Esophagus muscularis mucosa (tissue), 3 donors: Measurements from ENCODE around the gene AGK.

ENCODE experiments used
- CTCF ChIP-seq, 3 experiments: fragments of 200-600 bp in 2 of 3; fragments of 450-650 bp in 1 of 3; sonication (generic) in 2 of 3; IDR thresholded peaks; one replicate each; pipeline ENCODE4 v1.5.1; 2017 to 2019; ENCODE audit warnings: antibody characterized with exemption in 3 of 3, mild to moderate bottlenecking in 2 of 3, moderate library complexity in 1 of 3
- POLR2A ChIP-seq: fragments of 450-650 bp; IDR thresholded peaks from one replicate; pipeline ENCODE4 v1.6.1; 2017; ENCODE audit warnings: antibody characterized with exemption, moderate library complexity, mild to moderate bottlenecking, low read depth
- POLR2AphosphoS5 ChIP-seq, 2 donors: sonication (generic); formaldehyde crosslinking; IDR thresholded peaks; one replicate each; pipeline ENCODE4 v1.6.1; 2017; ENCODE audit warnings: antibody characterized with exemption in 2 of 2

GRCh38 chr7:141704112-141704511, 152.9 kb downstream of the AGK start:
- TF ChIP-seq CTCF (IDR thresholded peaks at IDR 0.05) (no peak), POLR2A (no peak), POLR2AphosphoS5 (IDR thresholded peaks at IDR 0.05) (no peak)
